ENCODE measurements around the gene PIGU.
A peak's percentile ranks its signal among the peaks of the same experiment; 100 is the strongest.
"Not testable (repeated sequence)": the region's sequence is repeated elsewhere in the genome, so short reads cannot be mapped to it uniquely, and the experiment has no call there.

PIGU gene

DNA sequence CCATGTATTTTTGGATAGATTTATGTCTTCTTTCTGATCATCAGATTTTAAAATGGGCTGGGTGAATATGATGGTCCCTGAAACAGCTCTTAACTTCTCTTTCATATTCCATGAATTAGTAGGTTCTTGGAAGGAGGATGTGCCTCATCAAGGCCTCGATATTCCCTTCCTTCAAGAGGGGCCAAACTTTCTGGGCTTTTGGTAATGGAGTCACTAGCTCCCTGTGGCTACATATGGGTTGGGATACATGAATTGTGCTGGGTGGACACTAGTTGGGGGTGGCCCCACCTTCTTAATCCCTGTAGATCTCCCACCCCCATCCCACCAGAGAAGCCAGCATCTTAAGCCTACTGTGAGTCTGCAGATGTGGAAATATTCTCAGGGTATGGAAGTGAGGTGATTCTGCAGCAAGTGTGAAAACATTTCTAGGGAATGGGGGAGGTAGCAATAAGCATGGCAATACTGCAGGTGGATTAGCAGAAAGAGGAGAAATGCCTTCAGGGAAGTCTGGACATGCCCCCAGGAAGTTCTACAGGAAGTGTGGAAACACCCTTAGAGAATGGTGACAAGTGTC lies 29.5 kb upstream of the PIGU start:
- DNase-seq, result no peak

DNA sequence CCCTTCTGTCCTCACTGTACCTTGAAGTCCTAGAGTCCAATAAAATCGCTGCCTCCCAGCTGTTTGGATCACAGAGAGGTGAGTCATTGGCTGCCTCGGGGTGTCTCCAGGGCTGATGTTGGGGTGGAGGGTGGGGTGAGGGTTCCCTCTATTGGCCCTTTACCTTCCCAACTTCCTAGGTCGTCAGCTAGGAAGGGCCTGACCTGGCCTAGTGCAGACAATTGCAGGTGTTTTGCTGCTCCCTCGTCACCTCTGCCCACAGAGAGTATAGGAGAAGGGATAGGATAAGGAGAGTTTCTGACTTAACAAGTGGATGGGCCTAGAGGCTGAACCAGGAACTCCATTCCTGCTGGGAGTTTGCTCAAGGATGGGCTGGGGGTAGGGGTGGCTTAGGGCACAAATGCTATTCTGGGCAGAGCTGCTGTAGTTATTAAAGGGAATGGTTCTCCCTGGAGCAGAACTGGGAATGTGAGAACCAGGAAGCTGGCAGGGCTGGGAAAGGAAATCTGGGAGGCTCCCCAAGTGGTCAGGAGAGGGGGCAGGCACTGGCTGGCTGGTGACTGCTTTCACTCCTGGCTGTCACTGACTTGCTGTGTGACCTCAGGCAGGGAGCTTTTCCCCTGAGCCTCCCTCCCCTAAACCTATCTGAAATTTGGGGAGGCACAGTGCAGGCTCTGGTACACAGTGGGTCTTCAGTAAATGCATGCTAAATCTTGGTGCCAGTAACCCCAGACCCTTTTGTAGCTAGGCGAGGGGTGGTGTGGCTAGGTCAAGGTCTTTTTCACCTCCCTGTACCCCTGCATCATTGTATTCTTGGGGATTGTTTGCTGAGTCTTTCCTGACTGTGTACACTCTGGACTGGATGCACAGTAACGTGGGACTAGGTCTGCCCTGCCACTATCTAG lies 28.8 kb upstream of the PIGU start:
- DNase-seq, result peak; percentile 38

DNA sequence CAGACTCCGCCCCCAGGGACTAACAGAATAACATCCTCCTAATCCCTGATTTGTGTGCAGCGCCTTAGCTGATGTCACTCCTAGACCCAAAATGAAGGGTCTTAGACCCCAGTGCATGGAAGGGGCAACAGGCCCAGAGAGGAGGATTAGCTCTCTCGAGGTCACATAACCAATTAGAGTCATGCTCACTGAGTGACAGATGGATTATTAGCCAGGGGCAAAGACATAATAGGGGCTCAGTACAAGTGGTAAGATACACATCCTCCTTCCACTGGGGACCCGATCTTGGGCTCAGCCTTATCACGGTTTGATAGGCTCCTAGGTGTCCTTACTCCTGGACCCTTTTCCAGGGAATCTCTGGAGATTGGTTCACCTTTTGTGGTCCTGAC lies 28.1 kb upstream of the PIGU start:
- DNase-seq, result no peak

DNA sequence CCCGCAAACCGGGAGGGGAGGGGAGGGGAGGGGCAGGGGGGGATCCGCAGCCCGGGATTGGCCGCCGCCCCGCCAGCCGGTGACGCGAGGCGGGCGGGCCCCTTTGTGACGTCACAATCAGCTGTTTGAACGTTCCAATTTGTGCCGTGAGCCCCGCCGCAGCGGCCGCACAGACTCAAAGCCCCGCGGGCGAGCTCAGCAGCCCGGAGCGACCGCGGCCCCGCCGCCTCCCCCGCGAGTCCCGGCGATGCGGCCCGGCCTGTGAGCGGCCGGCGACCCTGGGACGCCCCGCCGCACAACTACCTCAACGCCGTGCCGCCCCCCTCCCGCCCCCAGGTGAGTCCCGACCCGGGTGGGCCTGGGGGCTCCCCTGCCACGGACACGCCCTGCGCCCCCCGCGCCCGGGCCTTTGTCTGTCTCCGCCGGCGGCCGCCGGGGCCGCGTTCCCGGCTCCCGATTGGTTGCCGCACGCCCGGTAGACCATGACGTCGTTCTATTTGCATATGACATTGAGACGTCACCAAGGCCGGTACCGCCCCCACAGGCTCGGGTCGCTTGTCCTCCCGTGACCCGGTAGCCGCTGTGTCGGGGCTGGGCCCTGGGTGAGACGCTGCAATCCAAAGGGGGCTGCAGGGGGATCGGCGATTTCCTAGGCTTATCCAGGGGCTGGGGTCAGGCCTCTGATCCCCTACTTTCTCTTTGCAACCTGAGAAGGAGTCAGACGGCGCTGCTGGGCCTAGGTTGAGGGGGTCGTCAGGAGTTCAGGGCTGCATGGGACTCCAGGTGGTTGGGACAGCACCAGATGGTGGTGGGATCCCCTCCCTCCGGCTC lies 27.5 kb upstream of the PIGU start, which contains the start of gene TP53INP2:
TSS of gene TP53INP2 (plus strand) at position 168 of the 831 bp plus-strand sequence. CDS start 4,396 bp downstream, outside the sequence.
- DNase-seq, result peak; percentile 95

DNA sequence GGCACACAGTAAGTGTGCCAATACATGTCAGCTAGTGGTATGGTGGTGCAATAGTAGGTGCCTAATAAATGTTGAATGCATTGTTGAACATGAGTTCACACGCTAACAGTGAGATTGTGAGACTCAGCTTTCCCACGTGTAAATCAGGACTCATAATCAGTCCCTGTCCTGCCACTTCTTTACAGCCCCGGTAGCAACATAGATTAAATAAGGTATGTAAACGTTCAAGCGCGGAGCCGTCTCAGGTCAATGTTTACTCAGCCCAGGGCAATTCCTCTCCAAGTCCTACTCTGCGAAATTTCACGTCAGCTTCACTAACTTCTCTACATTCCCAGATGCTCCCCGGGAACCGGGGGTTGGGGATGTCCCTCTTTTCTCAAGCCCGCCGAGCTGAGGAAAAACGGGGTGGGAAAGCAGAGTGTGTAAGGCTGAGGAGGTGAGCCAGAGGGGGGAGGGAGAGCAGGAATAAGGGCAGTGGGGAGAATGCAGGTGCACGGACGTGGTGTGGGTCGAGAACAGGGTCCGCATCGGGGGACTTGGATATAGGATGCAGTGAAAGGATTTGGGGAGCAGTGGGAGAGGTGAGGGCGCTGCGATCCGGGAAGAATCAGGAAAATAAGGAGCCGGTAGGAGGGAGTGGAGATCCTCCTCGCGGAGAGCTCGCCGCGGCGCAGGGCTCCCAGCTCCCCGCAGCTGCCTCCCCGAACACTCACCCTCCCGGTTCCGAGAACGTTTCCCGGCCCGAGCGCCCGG lies 26.7 kb upstream of the PIGU start:
- DNase-seq, result peak; percentile 40

DNA sequence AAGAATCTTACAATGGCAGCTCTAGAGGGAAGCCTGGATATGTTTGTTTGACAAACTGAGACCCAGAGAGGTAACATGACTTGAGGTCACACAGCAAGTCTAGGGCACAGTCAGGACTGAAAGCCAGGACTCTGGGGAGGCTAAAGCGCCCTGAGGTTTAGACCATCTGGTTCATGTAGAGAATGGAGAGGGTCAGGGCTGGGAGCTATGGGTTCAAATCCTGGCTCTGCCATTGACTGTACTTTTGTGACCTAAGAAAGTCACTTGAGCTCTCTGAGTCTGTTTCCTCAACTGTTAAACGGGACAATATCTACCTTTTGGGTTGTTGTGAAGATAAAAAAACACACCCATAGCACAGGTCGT lies 26.1 kb upstream of the PIGU start:
- no peak for DNase-seq

DNA sequence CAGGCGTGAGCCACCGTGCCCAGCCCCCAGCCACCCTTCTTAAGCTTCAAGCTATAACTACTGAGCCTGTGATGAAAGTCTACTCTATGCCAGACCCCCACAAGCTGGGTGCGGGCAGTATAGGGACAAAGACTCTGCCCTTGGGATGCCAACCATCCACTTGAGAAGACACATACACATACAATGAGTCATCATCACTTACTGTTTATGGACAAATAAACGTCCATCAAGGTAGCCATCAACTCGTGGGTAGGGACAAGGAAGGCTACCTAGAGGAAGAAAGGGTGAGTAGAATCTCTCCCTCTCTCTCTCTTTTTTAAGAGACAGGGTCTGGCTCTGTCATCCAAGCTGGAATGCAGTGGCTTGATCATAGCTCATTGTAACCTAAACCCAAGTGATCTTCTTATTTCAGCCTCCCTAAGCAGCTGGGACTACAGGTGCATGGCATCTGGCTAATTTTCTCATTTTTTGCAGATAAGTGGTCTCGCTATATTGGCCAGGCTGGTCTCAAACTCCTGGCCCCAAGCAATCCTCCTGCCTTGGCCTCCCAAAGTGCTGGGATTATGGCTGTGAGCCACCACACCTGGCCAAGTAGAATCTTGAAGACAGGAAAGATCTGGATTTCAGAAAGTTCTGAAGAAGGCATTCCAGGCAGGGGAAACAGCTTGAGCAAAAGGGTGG lies 24.7 kb upstream of the PIGU start:
- DNase-seq, result no peak

DNA sequence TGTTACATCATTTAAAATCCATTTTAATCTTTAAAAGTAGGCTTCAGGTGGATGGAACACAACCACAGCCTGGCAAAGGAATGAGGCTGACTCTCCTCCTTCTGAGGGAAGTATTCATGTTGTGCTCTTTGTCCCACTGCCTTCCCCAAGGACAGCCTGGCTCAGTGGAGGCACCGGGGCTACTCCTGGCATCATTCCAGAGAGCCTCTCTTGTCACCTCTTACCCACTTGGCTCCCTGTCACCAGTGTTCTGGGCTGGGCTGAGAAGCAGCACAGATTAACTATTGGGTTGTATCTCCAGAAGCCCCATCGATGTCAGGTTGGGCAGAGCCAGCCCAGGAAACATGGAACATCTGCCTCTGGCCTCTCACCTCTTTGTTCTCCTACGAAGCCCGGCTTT lies 16.5 kb upstream of the PIGU start:
- no peak for DNase-seq

DNA sequence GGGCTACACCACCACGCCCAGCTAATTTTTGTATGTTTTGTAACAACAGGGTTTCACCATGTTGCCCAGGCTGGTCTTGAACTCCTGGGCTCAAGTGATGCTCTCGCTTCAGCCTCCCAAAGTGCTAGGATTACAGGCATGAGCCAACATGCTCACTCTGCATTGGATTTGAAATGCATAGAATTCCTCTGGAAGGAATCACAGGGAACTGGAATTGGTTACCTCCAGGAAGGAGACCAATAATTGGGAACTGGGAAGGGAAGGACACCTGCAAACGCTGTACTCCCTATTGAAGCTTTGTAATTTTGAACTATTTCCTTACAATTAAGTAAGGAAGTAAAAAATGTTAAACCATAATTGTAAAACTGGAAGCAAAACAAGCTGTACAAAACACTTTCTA lies 14.9 kb upstream of the PIGU start:
- DNase-seq, result no peak

DNA sequence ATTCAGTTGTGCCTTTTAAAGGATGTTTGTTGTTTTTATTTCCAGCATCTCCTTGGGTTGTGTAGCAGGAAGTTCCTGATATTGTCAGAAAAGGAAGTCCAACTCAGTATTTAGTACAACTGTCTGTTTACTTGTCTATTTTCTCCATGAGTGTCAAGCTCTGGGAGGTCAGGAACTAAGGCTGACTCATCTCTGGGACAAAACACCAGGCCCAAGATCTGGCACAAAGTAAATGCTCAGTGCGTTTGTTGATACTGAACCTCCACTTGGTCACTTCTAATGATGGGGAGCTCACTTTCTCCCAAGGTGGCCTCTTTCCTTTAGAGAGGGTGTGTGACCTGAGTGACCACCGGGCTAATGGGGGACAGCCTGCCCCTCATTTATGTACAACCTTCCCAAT lies 12.6 kb upstream of the PIGU start:
- no peak for DNase-seq

DNA sequence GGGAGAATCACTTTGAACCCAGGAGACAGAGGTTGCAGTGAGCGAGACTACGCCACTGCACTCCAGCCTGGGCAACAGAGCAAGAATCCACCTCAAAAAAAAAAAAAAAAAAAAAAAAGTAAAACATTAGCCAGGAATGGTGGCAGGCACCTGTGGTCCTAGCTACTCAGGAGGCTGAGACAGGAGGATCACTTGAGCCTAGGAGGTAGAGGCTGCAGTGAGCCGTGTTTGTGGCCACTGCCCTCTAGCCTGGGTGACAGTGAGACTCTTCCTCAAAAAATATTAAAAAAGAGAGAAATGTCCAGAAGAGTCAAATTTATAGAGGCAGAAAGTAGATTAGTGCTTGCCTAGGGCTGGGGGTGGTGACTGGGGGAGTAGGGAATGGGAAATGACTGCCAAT lies 6.8 kb upstream of the PIGU start:
- DNase-seq, result no peak

DNA sequence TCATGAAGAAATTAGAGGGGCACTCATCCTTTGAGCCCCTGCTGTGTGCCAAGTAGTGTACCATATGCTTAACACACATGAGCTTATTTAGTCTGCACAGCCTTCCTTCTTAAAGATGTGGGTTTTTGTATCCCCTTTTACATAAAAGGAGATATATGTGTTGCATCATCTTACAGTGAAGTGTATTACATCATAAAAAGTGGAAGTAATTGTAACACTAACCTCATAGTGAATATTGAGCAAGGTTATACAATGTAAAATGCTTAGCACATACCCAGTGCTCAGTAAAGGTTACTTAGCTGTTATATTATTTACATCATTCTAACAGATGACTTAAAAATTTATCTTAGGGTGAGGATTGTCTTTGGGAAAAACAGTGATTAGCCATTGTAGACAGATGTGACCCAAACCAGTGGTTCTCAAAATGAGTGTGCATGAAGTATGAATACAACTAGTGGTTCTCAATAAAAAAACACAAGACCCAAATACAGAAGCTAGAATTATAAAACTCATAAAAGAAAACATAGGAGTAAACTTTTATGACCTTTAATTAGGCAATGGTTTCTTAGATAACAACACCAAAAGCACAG lies 3.8 kb upstream of the PIGU start:
- DNase-seq, result peak; percentile 77

DNA sequence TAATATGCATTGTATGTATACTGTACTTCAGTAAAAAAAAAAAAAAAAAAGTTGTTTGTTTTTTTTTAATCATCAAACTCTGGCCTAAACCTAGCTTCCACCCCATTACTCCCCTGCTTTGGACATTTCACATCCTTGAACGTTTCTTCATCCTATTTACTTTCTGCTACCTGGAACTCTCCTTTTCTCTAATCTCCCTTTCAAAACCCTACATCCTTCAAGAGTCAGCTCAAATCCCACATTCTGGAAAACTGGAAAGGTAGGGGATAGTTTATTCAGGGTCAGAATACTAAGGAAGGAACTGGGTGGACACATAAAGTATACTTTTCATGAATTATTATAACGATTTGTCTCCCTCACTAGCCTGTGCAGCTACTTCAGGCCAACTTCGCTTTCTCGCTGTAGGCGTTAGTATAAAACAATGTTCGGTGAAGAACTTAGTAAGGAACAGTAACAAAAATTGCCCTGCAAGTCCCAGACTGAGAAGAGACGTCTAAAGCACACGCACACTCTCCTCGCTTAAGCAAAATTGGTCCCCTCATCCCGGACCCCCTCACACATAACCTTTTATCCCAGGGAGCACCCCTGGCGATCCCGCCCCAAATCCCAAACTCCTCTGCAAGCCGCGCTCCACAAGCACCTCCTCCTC lies 775 bp downstream of the PIGU start:
- DNase-seq, result no peak

DNA sequence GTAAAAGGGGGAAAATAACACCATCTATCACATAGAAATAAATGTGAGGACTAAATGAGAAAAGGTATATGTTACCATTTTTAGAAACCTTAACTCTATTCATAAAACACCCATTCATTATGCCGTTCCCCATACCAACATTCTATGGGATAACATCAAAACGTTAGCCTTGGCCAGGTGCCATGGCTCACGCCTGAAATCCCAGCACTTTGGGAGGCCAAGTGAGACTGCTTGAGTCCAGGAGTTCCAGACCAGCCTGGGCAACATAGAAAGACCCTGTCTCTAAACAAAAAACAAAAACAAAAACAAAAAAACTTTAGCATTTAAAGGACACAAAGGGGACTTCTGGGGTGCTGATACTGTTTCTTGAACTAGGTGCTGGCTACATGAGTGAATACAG lies 1.3 kb downstream of the PIGU start:
- no peak for DNase-seq

DNA sequence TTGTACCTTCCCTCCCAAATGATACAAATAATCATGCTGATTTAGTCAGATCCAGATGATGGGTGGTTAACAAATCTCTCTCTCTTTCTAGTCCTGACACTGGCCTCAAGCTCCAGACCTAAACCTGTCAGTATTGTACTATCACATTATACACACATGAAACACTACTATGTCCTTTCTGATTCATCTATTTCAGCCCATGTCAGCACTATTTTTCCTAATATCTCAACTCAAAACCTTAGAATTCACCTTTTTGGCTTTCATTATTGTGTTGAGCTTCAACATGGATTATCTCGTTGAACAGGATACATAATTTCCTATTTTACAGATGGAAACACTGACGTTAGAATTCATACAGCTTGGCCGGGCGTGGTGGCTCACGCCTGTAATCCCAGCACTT lies 3.5 kb downstream of the PIGU start:
- no peak for DNase-seq

DNA sequence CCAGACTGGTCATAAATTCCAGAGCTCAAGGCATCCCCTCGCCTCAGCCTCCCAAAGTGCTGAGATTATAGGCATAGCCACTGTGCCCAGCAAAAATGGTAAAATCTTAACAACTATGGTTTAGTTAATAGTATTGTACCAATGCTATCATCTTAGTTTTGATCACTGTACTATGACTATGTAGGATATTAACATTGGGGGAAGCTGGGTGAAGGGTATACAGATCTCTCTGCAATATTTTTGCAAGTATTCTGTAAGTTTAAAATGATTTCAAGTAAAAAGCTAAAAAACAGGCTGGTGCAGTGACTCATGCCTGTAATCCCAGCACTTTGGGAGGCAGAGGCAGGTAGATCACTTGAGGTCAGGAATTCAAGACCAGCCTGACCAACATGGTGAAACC lies 7.8 kb downstream of the PIGU start:
- no peak for DNase-seq

DNA sequence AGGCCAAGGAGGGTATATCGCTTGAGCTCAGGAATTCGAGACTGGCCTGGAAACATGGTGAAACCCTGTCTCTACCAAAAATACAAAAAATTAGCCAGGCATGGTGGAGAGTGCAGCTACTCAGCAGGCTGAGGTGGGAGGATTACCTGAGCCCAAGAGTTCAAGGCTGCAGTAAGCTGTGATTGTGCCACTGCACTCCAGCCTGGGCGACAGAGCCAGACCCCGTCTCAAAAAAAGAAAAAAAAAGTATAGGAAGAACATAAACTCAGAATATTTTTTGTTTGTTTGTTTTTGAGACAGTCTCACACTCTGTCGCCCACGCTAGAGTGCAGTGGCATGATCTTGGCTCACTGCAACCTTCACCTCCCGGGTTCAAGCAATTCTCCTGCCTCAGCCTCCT lies 12.1 kb downstream of the PIGU start:
- not testable (repeated sequence) for DNase-seq

DNA sequence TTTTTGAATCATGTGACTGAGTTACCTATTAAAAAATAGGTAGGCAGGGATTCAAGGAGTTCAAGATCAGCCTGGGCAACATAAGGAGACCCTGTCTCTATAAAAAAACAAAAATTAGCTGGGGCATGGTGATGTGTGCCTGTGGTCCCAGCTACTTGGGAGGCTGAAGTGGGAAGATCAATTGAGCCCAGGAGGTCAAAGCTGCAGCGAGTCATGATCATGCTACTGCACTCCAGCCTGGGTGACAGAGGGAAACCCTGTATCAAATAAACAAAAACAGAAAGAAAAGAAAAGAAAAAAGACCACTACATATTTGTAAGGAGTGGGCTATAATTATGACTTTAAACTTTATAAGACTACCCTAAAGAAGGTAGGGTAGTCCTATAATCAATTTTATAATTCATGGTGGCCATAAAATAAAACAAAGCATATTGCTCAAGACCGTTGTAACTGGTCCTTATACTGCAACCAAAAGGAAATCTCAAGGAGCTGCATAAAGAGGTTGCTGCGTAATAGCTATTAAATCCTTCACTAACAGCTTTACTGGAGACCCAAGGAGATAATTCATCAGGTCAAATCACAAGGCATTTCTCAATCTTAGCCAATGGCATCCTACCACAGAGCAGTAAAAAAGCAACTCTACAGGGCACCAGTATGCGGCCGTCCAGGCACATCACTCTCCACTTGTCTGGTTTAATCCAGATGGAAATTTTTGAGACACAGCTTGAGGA lies 13.5 kb downstream of the PIGU start:
- DNase-seq, result no peak

DNA sequence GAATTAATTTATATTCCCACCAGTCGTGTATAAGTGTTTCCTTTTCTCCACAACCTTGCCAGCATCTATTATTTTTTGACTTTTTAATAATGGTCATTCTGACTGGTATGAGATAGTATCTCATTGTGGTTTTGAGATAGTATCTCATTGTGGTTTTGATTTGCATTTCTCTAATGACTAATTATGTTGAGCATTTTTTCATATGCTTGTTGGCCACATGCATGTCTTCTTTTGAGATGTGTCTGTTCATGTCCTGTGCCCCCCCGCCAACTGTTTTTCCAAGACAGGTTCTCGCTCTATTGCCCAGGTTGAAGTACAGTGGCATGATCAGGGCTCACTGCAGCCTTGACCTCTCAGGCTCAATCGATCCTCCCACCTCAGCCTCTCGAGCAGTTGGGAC lies 15.1 kb downstream of the PIGU start:
- peak; percentile 47 for DNase-seq

DNA sequence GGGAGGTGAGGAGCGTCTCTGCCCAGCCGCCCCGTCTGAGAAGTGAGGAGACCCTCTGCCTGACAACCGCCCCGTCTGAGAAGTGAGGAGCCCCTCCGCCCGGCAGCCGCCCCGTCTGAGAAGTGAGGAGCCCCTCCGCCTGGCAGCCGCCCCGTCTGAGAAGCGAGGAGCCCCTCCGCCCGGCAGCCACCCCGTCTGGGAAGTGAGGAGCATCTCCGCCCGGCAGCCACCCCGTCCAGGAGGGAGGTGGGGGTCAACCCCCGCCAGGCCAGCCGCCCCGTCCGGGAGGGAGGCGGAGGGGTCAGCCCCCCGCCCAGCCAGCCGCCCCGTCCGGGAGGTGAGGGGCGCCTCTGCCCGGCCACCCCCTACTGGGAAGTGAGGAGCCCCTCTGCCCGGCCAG lies 18.2 kb downstream of the PIGU start:
- not testable (repeated sequence) for DNase-seq
